Neural cell (in vitro differentiated cells): ENCODE measurements around the gene SERINC4. TPM values are rescaled to one million over a fixed set of nuclear protein-coding genes. Genes with fewer than 3 reads are reported as not detected.
"Not testable (repeated sequence)": the region's sequence is repeated elsewhere in the genome, so short reads cannot be mapped to it uniquely, and the experiment has no call there.

Experiments
- H2AFZ ChIP-seq: fragments of 200-600, 300-800 bp; sonication (generic), shearing (Covaris generic); 2 replicates; pipeline ENCODE4 v1.6.0; 2014; ENCODE audit warnings: low read depth, mild to moderate bottlenecking, antibody characterized with exemption, low read length, moderate library complexity
- H3F3A ChIP-seq: fragments of 200-600 bp; shearing (Covaris generic); 2 replicates; pipeline ENCODE4 v1.6.1; 2016; ENCODE audit warnings: mild to moderate bottlenecking, moderate library complexity, mixed read lengths, antibody characterized with exemption, low read length; ENCODE audit not compliant: insufficient read depth, poor library complexity, severe bottlenecking
- H3K27ac ChIP-seq: fragments of 200-600, 300-800 bp; sonication (generic), shearing (Covaris generic); 2 replicates; pipeline ENCODE4 v1.5.1; 2014; ENCODE audit warnings: mild to moderate bottlenecking, low read length, moderate library complexity
- H3K27me3 ChIP-seq: fragments of 300-800, 200-600 bp; sonication (generic), shearing (Covaris generic); 2 replicates; pipeline ENCODE4 v1.6.0; 2014; ENCODE audit warnings: mild to moderate bottlenecking, low read depth, low read length, moderate library complexity; ENCODE audit not compliant: insufficient read depth
- H3K36me3 ChIP-seq: fragments of 300-800, 200-600 bp; sonication (generic), shearing (Covaris generic); 2 replicates; pipeline ENCODE4 v1.5.1; 2014; ENCODE audit warnings: mild to moderate bottlenecking, antibody characterized with exemption, low read length, moderate library complexity; ENCODE audit not compliant: insufficient read depth
- H3K4me2 ChIP-seq: fragments of 300-800, 200-600 bp; sonication (generic), shearing (Covaris generic); 2 replicates; pipeline ENCODE4 v1.6.0; 2014; ENCODE audit warnings: mild to moderate bottlenecking, low read length
- H3K4me3 ChIP-seq: fragments of 300-800, 200-600 bp; sonication (generic), shearing (Covaris generic); 2 replicates; pipeline ENCODE4 v1.5.1; 2014; ENCODE audit warnings: mild to moderate bottlenecking, low read length, moderate library complexity
- H3K79me2 ChIP-seq: fragments of 200-600 bp; shearing (Covaris generic); replicated peaks from 2 replicates; pipeline ENCODE4 v1.6.0; 2014; ENCODE audit warnings: mild to moderate bottlenecking, low read length, moderate library complexity; ENCODE audit not compliant: insufficient read depth
- H3K9ac ChIP-seq: fragments of 300-800, 200-600 bp; sonication (generic), shearing (Covaris generic); 2 replicates; pipeline ENCODE4 v1.6.1; 2016; ENCODE audit warnings: mild to moderate bottlenecking, low read length, mixed read lengths
- H3K9me2 ChIP-seq: fragments of 200-600 bp; shearing (Covaris generic); 2 replicates; pipeline ENCODE4 v1.6.1; 2016; ENCODE audit warnings: mild to moderate bottlenecking, low read length, mixed read lengths; ENCODE audit not compliant: insufficient read depth
- H3K9me3 ChIP-seq: fragments of 200-600, 300-800 bp; sonication (generic), shearing (Covaris generic); 2 replicates; pipeline ENCODE4 v1.6.1; 2016; ENCODE audit warnings: mild to moderate bottlenecking, mixed run types, low read length, moderate library complexity, mixed read lengths
- H4K20me1 ChIP-seq: fragments of 200-600 bp; shearing (Covaris generic); 2 replicates; pipeline ENCODE4 v1.6.1; 2016; ENCODE audit warnings: mild to moderate bottlenecking, mixed run types; ENCODE audit not compliant: insufficient read depth
- CTCF ChIP-seq: fragments of 450-650 bp; IDR thresholded peaks from 2 replicates; pipeline ENCODE4 v1.5.1; 2014; ENCODE audit warnings: antibody characterized with exemption, mild to moderate bottlenecking, moderate library complexity; ENCODE audit not compliant: poor library complexity, severe bottlenecking
- EP300 ChIP-seq: fragments of 450-650 bp; conservative IDR thresholded peaks from 2 replicates; pipeline ENCODE4 v1.6.1; 2014; ENCODE audit warnings: antibody characterized with exemption, mild to moderate bottlenecking, moderate library complexity; ENCODE audit not compliant: poor library complexity, severe bottlenecking
- EZH2 ChIP-seq: fragments of 200-600, 300-800 bp; shearing (Covaris generic), sonication (generic); IDR thresholded peaks from 2 replicates; pipeline ENCODE4 v1.6.1; 2014; ENCODE audit warnings: antibody characterized with exemption, low read length, borderline replicate concordance, mild to moderate bottlenecking; ENCODE audit not compliant: insufficient read depth, poor library complexity, severe bottlenecking
- MXI1 ChIP-seq: fragments of 450-650 bp; conservative IDR thresholded peaks from 2 replicates; pipeline ENCODE4 v1.6.1; 2014; ENCODE audit warnings: antibody characterized with exemption, mild to moderate bottlenecking; ENCODE audit not compliant: poor library complexity, severe bottlenecking
- POLR2AphosphoS5 ChIP-seq: IDR thresholded peaks from 2 replicates; pipeline ENCODE4 v1.6.1; 2012
- RAD21 ChIP-seq: fragments of 450-650 bp; conservative IDR thresholded peaks from 2 replicates; pipeline ENCODE4 v1.6.1; 2014; ENCODE audit warnings: antibody characterized with exemption, mild to moderate bottlenecking, moderate library complexity
- REST ChIP-seq: IDR thresholded peaks from 2 replicates; pipeline ENCODE4 v1.6.1; 2012; ENCODE audit warnings: borderline replicate concordance
- SMC3 ChIP-seq: fragments of 450-650 bp; conservative IDR thresholded peaks from 2 replicates; pipeline ENCODE4 v1.6.1; 2014; ENCODE audit warnings: antibody characterized with exemption, mild to moderate bottlenecking, moderate library complexity; ENCODE audit not compliant: poor library complexity
- TAF1 ChIP-seq: IDR thresholded peaks from 2 replicates; pipeline ENCODE4 v1.6.1; 2012; ENCODE audit warnings: low read depth
- polyA plus RNA-seq: library from polyadenylated mRNA; depleted of rRNA; stranded (reverse); fragments of >200 nt; gene quantifications from 2 replicates; pipeline ENCODE4 v1.2.3, GENCODE V29; 2014

SERINC4 gene
- polyA plus RNA-seq, 1 donor from 2014 or later, result 0.47 TPM

- H3K36me3 ChIP-seq, H3K9ac ChIP-seq, H4K20me1 ChIP-seq, H3K4me3 ChIP-seq, H3K9me3 ChIP-seq, H3K9me2 ChIP-seq, H3K27ac ChIP-seq, H3K4me2 ChIP-seq, H3K27me3 ChIP-seq, H3F3A ChIP-seq, H3K79me2 ChIP-seq, H2AFZ ChIP-seq: not testable (repeated sequence)
These were observed 30.0 kb upstream of the SERINC4 start for GRCh38 chr15:43829951-43830540.

GRCh38 chr15:43828061-43828657 is 28.1 kb upstream of the SERINC4 start:
- no peaks in the 10 kb centered on the region for H3K36me3 ChIP-seq
- no peak overlapping the region for H3K4me2 ChIP-seq
- no peaks in the 10 kb centered on the region for H3K9me3 ChIP-seq
- no peak overlapping the region for H3K27ac ChIP-seq
- H3K79me2 ChIP-seq, result peaks cover 9% of the 10 kb centered on the region
- H3K27me3 ChIP-seq, result no peaks in the 10 kb centered on the region
- no peak overlapping the region for H3K4me3 ChIP-seq
- no peaks in the 10 kb centered on the region for H3K9me2 ChIP-seq
- no peaks in the 10 kb centered on the region for H4K20me1 ChIP-seq
- no peaks in the 10 kb centered on the region for H3F3A ChIP-seq
- TF ChIP-seq EP300 (no peak), CTCF (no peak), POLR2AphosphoS5 (no peak), RAD21 (no peak), REST (no peak), EZH2 (no peak), SMC3 (no peak), MXI1 (no peak), TAF1 (no peak)
- no peak overlapping the region for H3K9ac ChIP-seq
- no peak overlapping the region for H2AFZ ChIP-seq
